Omental fat pad (tissue), 4 donors: ENCODE measurements around the gene KRT34. TPM values are rescaled to one million over a fixed set of nuclear protein-coding genes. Genes with fewer than 3 reads are reported as not detected.

Experiments
- ATAC-seq: fragments of 150-250 bp; one replicate; pipeline ENCODE4 v1.9.1; 2016; ENCODE audit warnings: mild to moderate bottlenecking, moderate library complexity; ENCODE audit not compliant: low FRiP score
- DNase-seq: peaks from one replicate; pipeline ENCODE4 v3.0.0-alpha.2; 2019; ENCODE audit warnings: low spot score
- CTCF ChIP-seq, 3 donors: fragments of 450-650 bp; IDR thresholded peaks; one replicate each; pipeline ENCODE4 v1.5.1; 2016 to 2017; ENCODE audit warnings: antibody characterized with exemption in 3 of 3, mild to moderate bottlenecking in 3 of 3, moderate library complexity in 2 of 3
- total RNA-seq, 4 donors: library from RNA; depleted of rRNA; stranded (reverse); fragments of >200 nt; gene quantifications; one replicate each; pipeline ENCODE4 v1.1.0, GENCODE V29; 2016

The KRT34 gene
- total RNA-seq, 4 donors from 2014 or later: not detected

- DNase-seq (no peak), ATAC-seq (no peak)
- no peak for TF ChIP-seq CTCF (IDR thresholded peaks at IDR 0.05)
Observed at GRCh38 chr17:41394254-41394996, 12.3 kb upstream of the KRT34 start.

DNA sequence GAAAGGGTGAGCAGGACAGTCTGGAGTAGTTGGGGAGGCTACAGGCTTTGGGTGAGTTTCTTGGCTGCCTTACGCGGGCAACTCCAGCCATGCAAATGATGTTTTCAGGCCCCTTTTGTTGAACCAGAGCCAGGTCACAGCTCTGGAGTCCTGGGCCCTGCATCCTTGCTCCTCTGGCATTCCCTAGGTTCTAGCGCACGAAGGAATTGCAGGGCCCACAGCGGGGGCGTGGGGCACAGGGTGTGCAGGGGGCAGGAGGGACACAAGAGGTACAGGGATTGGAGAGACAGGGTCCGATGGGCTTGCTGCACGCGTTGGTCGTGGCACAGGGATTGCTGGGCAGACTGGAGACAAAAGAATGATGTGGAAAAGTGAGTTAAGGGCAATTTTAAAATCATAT is 11.7 kb upstream of the KRT34 start:
- ATAC-seq (no peak), DNase-seq (no peak)
- no peak for TF ChIP-seq CTCF (IDR thresholded peaks at IDR 0.05)

GRCh38 chr17:41393294-41393693 is 11.2 kb upstream of the KRT34 start:
- ATAC-seq: no peak
- no peak for DNase-seq
- TF ChIP-seq CTCF (IDR thresholded peaks at IDR 0.05): no peak

DNA sequence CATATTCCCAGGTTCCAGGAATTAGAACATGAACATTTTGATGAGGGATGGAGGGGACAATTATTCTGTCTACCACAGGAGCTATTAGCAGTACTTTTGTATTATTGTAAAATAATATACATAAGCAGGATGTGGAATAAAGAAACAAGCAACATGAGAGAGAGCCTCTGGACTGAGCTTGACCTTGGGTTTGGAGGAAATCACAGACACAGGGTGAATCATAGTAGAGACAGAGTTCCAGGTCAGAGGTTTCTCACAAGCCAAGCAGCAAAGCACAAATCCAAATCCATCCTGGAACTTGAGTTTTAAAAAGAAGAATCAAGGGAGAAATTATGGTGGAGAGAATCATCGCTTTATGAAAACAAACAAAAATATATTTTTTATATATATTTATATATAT is 10.2 kb upstream of the KRT34 start:
- DNase-seq: no peak
- TF ChIP-seq CTCF (IDR thresholded peaks at IDR 0.05): no peak
- no peak for ATAC-seq

- TF ChIP-seq CTCF (IDR thresholded peaks at IDR 0.05): no peak
- DNase-seq: no peak
- ATAC-seq: no peak
Observed at GRCh38 chr17:41391535-41391934, 9.4 kb upstream of the KRT34 start.

DNA sequence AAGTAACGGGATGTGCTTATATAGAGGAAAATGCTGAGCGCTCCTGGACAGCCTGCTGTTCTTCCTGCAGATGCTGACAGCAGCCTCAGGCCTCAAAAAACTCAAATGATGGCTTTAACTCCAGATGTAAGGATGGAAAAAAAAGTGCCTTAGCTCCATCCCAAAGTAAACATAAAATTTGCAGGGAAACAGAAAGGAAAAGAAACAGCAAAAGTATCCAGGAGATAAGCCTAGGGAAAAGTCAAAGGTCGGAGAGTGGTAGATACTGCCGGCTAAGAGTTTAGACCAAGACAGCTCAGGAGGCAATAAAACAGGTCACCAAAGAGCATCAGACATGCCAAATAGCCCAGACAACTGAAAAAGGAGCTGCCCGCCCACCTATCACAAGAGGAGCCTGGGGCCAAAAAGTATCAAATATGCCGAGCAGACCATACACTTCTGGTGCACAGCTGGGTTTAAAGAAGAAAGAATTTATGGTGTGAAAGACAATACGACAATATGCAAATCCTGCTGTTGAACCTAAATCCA is 8.4 kb upstream of the KRT34 start:
- ATAC-seq (no peak), DNase-seq (no peak)
- no peak for TF ChIP-seq CTCF (IDR thresholded peaks at IDR 0.05)

- no peak for ATAC-seq
- no peak for TF ChIP-seq CTCF (IDR thresholded peaks at IDR 0.05)
- no peak for DNase-seq
Observed at GRCh38 chr17:41387670-41388069, 5.6 kb upstream of the KRT34 start.
